GM18511 (cell line): ENCODE data around the gene FAM131B.

Experiments used
- ATAC-seq: cut with Tn5 transposase; IDR thresholded peaks from one replicate; pipeline ENCODE4 v1.9.1; 2021; ENCODE audit warnings: mild to moderate bottlenecking, moderate library complexity; ENCODE audit not compliant: unreplicated experiment

The FAM131B gene

DNA sequence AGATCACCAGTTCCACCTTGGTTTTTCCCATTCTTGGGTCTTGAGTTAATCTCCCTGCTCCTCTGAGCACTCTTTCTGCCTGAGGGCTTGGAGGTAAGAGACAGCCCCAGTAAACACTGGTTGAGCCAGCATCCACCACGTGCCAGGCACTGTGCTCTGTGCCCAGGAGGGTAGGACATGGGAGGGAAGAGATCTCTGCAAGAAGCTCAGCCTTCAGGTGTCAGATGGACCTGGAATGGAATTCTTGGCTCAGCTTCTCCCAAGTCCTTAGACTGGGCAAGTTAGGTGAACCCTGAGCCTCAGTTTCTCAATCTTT, 21.1 kb upstream of the FAM131B start:
- ATAC-seq, result no peak

DNA sequence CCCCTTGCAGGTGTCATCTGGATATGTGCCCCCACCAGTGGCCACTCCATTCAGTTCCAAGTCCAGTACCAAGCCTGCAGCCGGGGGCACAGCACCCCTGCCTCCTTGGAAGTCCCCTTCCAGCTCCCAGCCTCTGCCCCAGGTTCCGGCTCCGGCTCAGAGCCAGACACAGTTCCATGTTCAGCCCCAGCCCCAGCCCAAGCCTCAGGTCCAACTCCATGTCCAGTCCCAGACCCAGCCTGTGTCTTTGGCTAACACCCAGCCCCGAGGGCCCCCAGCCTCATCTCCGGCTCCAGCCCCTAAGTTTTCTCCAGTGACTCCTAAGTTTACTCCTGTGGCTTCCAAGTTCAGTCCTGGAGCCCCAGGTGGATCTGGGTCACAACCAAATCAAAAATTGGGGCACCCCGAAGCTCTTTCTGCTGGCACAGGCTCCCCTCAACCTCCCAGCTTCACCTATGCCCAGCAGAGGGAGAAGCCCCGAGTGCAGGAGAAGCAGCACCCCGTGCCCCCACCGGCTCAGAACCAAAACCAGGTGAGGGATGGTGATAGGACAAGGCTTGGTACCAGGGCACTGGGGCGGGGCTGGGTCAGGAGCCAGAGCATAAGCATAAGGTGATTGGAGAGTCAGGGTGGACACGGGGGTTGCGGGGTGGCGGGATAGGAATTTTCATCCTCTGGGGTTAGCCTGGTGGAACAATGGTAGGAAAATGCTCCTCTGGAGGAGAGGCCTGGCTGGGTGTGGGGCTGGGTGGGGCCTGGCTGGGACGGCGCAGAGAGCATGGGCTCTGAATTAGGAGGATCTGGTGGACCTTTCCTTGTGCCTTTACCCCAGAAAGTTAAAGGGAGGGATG, 20.5 kb upstream of the FAM131B start:
- ATAC-seq, result no peak

DNA sequence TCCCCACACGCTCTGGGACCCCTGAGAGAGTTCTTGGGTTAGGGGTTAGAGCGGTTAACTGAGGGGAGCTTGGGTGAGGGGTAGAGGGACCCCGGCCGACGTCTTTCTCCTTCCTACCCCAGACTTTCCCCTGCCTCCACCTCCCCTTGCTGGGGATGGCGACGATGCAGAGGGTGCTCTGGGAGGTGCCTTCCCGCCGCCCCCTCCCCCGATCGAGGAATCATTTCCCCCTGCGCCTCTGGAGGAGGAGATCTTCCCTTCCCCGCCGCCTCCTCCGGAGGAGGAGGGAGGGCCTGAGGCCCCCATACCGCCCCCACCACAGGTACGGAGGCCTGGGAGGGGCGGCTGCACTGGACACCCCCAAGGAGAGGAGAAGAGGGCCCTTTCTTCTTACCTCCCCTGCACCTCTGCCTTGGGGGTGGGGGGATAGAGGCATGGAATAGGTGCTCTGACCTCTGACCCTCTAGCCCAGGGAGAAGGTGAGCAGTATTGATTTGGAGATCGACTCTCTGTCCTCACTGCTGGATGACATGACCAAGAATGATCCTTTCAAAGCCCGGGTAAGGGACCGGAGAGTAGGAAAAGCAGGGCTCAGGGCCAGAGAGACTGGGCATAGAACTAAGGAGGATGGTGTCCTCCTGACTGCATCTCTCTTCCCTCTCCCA, 19.7 kb upstream of the FAM131B start:
- ATAC-seq, result no peak

DNA sequence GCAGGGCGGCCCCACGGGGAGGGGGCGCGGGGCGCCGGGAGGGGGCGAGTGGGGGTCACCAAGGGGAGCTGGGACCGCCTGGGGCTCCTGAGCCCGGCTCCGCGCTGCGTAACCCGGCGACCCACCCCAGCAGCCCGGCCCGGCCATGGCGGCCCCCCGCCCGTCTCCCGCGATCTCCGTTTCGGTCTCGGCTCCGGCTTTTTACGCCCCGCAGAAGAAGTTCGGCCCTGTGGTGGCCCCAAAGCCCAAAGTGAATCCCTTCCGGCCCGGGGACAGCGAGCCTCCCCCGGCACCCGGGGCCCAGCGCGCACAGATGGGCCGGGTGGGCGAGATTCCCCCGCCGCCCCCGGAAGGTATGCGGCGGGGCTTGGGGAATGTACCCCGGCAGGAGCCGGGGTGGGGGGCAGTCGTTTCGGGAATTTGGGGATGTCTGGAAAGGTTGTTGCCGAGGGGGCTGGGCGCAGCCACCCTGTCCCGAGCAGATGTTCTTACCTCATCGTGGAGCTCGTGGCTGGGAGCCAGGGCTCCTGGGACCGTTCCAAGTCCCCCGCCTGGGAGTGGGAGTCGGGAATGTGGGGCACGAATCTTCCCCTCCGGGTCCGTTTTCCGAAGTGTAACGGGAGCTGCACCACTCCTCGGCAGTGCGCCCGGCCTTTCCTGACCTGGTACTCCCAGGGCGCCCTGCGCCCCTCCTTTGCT, 19.1 kb upstream of the FAM131B start:
- peak; percentile 17 for ATAC-seq

DNA sequence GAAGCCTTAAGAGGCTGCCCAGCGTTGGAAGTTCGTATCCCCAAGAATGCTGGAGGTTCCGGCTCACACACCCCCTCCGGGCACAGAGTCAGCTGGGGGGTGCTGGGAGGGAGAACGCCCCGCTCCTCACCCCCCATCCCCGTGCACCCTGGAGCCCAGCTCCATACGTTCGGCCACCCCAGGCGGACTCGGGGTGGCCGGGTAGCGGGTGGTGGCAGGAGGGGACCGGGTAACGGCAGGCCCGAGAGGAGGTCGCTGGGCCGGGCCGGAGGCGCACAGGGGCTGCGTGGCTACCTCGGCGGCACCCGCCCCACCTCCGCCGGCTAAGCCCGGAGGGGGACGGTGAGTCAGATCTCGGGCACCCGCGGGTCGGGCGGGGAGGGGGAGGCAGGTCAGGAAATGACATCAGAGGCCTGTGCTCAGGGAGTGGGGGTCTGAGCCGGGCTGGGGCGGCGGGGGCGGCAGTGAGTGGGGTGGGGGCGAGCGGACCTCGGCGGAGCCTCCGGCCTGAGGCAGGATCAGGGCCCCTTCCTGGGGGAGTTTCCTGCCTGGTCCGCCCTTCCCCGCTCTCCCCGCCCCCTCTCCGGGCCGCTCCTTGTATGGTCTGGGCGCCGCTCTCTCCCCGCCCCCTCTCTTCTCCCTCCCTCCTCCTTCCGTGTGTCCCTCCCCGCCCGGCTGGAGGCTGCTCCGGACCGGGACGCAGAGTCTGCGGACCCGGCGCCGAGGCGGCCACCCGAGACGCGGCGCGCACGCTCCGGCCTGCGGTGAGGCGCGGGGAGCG, 18.3 kb upstream of the FAM131B start, which contains the start of gene ZYX:
ZYX (plus strand) TSS at position 700 of the 781 bp plus-strand sequence. CDS start 227 bp downstream, outside the sequence.
- peak; percentile 80 for ATAC-seq

DNA sequence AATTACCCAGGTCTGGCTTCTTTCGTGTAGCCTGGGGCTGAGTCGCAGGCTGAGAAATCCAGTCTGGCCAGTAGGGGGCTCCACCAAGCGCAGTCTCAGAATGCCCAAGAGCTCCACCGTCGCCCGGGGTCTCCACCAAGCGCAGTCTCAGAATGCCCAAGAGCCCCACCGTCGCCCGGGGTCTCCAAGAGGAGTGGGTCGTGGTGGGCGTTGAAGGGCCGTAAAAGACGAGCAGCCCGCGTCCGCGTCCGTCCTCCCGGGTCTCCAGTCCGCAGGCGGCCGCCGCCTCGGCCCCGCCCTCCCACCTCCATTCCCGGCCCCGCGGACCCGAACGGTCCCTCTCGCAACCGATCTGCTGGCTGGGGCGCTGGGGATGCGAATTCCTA, 17.7 kb upstream of the FAM131B start:
- peak; percentile 72 for ATAC-seq

DNA sequence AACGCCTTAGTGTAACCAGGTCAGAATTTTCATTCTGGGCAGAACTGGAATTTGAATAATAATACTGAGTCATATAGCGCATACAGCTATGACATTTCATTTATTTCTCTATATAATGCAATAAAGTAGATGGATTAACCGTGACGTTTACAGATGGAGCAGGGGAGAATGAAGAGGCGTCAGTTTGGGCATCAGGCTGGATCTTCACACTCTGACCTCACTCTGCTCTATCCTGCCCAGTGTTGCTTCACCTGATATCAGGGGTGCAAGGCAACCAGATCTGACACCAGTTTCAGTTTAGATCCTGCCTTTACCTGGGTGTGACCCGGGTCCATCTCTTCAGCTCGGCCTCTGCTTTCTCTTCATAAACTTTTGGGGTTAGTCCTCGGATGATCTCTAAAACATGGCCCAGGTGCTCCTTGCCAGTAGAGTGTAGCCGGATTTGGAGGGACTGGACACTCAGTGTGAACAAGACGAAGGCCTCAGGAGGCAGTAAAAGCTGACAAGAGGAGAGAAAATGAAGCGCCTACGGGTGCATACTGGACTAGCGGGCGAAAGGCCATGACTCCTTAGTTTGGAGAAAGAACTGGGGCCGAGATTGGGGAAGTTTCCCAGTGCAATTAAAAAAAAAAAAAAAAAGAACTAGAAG, 17.2 kb upstream of the FAM131B start:
- ATAC-seq, result peak; percentile 1

- ATAC-seq, result no peak
Measured at GRCh38 chr7:143376396-143376795, 13.9 kb upstream of the FAM131B start.

DNA sequence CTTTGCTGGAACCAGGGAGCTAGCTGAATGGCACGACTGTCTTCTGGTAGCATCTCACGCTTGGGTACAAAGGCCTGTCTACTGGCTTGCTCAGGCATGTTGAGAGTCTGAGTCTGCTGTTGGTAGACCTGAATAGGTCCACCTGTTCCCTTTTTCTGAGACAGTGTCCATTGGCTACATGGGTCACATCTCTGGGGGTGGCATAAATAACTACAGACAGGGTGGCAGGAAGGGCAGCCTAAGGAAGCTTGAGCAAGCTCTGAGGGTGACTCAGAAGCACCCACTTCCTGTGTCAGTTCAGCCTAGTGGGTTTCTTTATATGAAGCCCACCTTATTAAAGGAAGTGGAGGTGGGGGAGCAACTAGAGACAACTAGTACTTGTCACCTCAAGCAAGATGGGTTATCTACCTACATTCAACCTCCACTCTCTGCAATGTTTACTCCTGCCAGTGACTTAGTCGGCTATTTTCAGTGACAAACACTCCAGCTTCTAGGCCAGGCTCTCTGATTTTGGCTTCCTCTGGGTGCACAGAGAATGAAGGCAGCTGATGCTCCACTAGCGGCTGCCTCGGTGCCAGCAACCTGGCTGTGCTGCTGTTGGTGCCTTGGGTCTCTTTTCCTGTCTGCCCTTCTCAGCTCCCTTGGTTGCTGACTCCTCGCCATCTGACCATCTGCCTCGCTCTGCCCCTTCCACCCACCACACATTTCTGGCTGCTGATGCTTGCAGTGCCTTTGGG, 13.0 kb upstream of the FAM131B start:
- ATAC-seq, result no peak

DNA sequence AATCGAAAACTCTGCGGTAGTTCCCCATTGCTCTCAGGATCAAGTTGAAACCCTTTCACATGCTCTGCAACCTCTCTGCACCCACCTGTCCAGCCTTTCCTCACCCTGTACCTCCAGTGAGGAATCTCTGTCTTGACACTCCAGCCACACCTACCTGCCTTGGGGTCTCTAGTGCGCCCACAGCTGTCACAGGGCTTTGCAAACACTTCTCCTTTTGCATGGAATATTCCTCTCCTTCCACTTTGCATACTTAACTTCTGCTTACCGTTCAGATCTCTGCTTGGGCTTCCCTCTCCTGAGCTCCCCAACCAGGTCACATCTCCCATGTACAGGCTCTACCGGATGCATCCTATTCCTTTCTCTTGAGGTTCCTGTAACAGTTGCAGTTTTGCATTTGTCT, 12.0 kb upstream of the FAM131B start:
- no peak for ATAC-seq

DNA sequence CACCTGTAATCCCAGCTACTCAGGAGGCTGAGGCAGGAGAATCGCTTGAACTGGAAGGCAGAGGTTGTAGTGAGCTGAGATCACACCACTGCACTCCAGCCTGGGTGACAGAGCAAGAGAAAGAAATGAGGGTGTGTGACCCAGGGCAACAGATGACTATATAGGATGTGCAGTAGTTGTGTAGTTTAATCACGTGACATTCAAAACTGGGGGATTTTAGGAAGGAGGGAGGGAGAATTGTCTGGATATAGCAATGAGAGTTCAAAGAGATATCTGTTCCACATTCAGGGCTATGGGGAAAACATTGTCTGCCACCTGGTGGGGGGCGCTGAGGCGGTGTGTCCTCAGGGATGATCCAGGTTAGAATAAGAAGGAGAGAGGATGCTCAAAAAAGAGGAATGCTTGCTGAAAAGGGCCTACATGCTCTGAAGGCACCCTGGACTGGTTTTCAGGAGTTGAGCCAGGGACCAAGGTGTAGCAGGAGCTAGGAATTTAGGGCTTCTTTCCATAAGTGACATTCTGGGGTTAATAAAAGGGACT, 10.8 kb upstream of the FAM131B start:
- no peak for ATAC-seq

DNA sequence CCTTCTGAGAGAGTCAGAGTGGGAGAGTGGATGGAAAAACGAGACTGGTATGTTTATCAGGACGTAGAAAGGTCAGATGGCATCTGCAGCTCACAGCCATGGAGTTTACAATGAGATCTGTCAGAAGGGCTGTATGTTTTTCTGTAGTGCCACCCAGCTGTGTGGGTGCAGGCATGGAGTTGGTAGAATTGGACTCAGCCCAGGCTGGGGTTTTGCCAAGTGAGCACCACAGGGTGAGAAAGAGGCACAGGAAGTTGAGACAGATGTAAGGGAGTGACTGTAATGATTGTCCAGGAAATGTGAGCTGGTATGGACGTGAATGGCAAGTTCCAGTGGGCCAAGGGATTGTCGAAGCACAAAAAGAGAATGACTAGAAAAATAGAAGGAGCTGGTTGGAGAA, 9.6 kb upstream of the FAM131B start:
- no peak for ATAC-seq

DNA sequence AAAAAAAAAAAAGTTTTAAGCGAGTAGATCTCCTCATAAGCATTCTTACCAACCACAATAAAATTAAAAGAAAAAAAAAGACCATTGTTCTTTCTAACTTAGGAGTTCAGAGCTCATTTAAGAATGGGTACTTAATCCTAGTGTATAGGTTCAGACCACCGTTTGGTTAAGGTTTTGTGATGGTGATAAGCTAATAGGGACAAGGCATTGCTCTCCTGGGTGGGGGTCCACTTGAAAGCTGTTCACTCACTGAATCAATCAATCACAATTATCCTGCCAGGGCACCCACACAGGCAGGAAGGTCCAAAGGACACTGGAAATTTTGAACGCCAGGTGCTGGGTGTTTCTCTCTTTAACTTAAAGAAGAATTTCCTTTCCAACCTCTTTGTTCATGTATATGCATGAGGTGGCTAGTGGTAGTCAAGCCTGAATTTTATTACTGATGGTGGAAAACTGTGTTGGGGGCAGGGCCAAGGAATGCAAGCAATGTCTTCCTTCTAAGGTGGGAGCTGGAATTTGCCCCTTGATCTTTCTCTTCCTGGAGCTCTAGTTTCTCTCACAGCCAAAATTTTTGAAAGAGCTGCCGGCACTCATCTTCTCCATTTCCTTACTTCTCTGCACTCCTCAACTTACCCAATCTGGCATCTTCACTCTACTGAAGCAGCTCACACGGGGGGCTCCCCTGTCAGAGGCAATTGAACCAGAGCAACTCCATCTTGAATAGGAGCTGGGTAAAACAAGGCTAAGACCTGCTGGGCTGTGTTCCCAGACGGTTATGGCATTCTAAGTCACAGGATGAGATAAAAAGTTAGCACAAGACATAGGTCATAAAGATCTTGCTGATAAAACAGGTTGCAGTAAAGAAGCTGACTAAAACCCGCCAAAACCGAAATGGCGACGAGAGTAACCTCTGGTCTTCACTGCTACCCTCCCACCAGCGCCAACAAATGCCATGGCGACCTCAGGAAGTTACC, 7.5 kb upstream of the FAM131B start:
- ATAC-seq, result no peak

- no peak for ATAC-seq
Measured at GRCh38 chr7:143368387-143368786, 5.9 kb upstream of the FAM131B start.

DNA sequence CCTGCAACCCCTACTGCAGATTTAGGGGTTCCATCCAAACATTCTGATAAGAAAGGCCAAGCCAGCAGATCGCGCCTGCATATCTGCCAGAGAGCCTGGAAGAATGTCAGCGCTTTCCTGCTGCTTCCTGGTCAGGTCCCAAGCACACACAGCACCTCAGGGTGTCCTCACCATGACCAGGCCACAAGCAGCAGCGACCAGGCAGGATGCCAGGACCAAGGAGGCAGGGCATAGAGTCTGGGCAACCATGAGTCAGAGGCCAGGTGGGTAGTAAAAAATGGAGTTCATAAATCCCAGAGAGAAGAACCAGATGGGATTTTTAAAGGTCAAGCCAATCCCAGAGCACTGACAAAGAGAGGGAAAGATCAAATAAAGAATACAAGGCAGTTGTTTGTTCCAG, 5.5 kb upstream of the FAM131B start:
- no peak for ATAC-seq

- no peak for ATAC-seq
Measured at GRCh38 chr7:143363016-143363937, 764 bp upstream of the FAM131B start.

- ATAC-seq, result no peak
Measured at GRCh38 chr7:143361552-143362130, 872 bp downstream of the FAM131B start.
